Mesangial cell (primary cell): ENCODE data around the gene CNTF. TPM values are rescaled to one million over a fixed set of nuclear protein-coding genes. Genes with fewer than 3 reads are reported as not detected.

Experiments used
- total RNA-seq: library from RNA; depleted of rRNA; stranded (reverse); fragments of >200 nt; gene quantifications from 2 replicates; pipeline ENCODE4 v1.2.3, GENCODE V29; 2015

The CNTF gene, protein sequence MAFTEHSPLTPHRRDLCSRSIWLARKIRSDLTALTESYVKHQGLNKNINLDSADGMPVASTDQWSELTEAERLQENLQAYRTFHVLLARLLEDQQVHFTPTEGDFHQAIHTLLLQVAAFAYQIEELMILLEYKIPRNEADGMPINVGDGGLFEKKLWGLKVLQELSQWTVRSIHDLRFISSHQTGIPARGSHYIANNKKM
- 0.49 and 0.51 TPM in 2 replicates for total RNA-seq

DNA sequence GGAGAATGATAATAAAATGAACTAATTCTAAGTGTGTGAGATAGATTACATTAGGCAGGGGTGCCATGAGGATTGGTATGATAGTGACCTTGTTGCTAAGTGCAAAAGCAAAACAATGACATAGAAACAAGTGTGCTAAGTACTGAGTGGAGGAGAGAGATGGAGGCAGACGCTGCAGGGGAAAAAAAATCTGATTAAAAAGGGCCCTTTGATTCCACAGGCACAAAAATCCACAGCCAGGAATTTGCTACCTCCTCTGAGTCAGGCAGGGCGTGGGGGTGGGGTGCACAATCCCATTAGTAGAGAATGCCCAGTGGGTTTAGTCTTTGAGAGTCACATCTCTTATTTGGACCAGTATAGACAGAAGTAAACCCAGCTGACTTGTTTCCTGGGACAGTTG is at the start of gene CNTF:
CNTF (plus strand) TSS at position 322 of the 400 bp plus-strand sequence. CDS start 88 bp downstream, outside the sequence.

DNA sequence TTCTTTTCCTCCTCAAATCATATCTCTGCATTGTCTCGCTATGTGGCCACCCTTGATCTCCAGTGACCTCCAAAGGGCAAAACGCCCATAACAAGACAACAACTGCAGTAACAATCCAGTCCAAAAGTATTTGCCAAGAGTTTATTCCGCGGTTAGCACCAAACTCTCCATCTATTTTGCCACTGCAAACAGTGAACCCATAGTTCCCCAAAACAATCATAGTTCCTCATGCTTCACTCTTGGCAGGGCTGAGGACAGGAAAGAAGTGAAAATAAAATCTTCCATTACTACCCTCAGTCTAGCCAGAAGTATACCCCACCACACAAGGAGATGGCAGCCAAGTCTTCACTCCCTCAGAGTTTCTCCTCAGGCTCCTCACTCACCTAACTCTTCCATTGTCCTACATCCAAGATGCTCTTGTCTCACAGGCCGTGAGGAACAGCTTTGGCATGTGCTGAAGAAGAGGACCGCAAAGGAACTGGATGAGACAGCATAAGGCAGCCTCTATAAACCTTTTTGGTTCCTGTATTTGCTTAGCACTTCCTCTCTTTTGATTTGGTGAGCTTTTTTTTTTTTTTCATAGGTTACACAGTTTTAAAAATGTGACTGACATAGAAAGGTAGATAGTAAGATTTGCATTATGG is 47.0 kb upstream of the CNTF start, which contains the start of gene LPXN:
LPXN (minus strand) TSS at position 480 of the 644 bp plus-strand sequence; CDS start at position 396, 84 bp downstream.

DNA sequence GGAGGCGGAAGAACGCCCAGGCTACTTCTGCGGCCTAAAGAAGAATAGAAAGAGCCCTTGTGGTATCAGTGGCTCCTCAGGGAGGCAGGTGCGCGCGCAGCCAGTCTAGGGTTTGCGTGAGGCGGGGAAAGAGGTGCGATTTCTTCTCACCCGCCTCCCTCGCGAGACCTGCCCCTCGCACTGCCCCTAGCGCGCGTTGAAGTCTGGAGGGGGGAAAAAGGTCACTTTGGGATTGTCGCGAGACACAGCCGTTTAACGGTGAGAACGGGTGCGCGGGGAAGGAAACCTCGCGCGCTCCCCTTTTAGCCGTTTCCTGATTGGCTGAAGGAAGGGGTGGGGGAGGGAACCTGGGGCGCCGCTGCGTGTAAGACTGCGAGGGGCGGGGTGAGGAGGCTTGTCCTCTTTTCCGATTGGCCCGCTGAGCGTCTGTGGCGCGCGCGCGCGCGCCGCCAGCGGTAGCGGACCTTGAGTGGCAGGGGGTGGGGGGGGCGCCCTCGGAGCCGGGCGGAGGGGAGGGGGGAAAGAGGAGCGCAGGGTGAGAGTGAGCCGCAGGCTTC is 43.8 kb upstream of the CNTF start, which contains the start of gene ZFP91:
ZFP91 (plus strand) TSS at position 429 of the 557 bp plus-strand sequence. CDS start 219 bp downstream, outside the sequence.

Other genes with a start within 250 kb of the CNTF start
- not detected in 2 replicates for gene OR5B3, start 215.8 kb upstream of the CNTF start, total RNA-seq
- gene OR5B2, start 194.5 kb upstream of the CNTF start, total RNA-seq, result not detected in 2 replicates
- not detected in 2 replicates for gene OR5B12, start 180.4 kb upstream of the CNTF start, total RNA-seq
- not detected in 2 replicates for gene OR5B21, start 114.6 kb upstream of the CNTF start, total RNA-seq
- 0.81 and 3.5 TPM in 2 replicates for gene LPXN, start 46.8 kb upstream of the CNTF start, total RNA-seq
- 19.4 and 20.7 TPM in 2 replicates for gene ZFP91, start 43.6 kb upstream of the CNTF start, total RNA-seq
- not detected in 2 replicates for gene GLYAT, start 109.3 kb downstream of the CNTF start, total RNA-seq
- 0.38 and 1.1 TPM in 2 replicates for gene GLYATL2, start 222.0 kb downstream of the CNTF start, total RNA-seq